Activated T-helper 1 cell treated with Interleukin-2 at 50 U/mL for 16 hours (primary cell): ENCODE measurements around the gene RPRD1B.

Experiments
- DNase-seq: peaks from one replicate; pipeline ENCODE4 v3.0.0-alpha.2; 2020; ENCODE audit warnings: low read depth

RPRD1B gene

GRCh38 chr20:38123021-38123587 lies 89.6 kb downstream of the RPRD1B start:
- DNase-seq: no peak

- no peak for DNase-seq
Observed at GRCh38 chr20:38125157-38126056, 91.9 kb downstream of the RPRD1B start.

GRCh38 chr20:38126146-38126921 lies 92.8 kb downstream of the RPRD1B start:
- DNase-seq: no peak

- no peak for DNase-seq
Observed at GRCh38 chr20:38126932-38127621, 93.5 kb downstream of the RPRD1B start.

GRCh38 chr20:38127920-38128528 lies 94.5 kb downstream of the RPRD1B start:
- no peak for DNase-seq

- DNase-seq: no peak
Observed at GRCh38 chr20:38128691-38129090, 95.1 kb downstream of the RPRD1B start.

- no peak for DNase-seq
Observed at GRCh38 chr20:38129248-38129865, 95.8 kb downstream of the RPRD1B start.

GRCh38 chr20:38129893-38130609 lies 96.5 kb downstream of the RPRD1B start:
- no peak for DNase-seq

GRCh38 chr20:38130687-38131587 lies 97.4 kb downstream of the RPRD1B start:
- no peak for DNase-seq

GRCh38 chr20:38131588-38132121 lies 98.1 kb downstream of the RPRD1B start:
- no peak for DNase-seq

- DNase-seq: no peak
Observed at GRCh38 chr20:38132156-38132909, 98.8 kb downstream of the RPRD1B start.

GRCh38 chr20:38132910-38133501 lies 99.5 kb downstream of the RPRD1B start:
- DNase-seq: no peak

- no peak for DNase-seq
Observed at GRCh38 chr20:38133680-38134426, 100.3 kb downstream of the RPRD1B start.

GRCh38 chr20:38134427-38135270 lies 101.1 kb downstream of the RPRD1B start:
- no peak for DNase-seq

- no peak for DNase-seq
Observed at GRCh38 chr20:38135271-38135650, 101.7 kb downstream of the RPRD1B start.

- DNase-seq: no peak
Observed at GRCh38 chr20:38135651-38136420, 102.3 kb downstream of the RPRD1B start.
